ENCODE data around the gene CD58.
"Not testable (repeated sequence)": the region's sequence is repeated elsewhere in the genome, so short reads cannot be mapped to it uniquely, and the experiment has no call there.

Gene CD58

DNA sequence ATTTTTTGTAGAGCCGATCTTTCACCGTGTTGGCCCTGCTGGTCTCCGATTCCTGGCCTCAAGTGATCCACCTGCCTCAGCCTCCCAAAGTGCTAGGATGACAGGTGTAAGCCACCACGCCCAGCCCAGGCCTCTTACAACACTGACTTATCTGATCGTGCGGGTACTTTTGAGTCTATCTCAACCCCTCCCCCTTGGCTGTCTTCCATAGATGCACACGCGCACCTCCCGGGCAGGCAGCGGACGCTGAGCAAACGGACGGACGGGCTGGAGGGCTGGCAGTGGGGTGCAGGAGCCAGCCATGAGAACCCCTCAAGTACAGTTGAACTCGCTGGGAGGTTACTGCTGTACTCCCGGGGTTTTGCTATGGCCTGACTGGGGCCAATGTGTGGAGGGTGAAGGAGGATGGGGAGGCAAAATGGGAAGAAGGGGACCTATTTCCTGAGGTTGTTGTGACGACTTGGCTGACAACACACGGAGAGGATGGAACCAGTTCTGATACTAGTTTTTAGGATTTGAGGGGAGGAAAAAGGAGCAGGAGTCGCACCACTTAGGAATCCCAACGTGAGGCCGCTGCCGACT lies 959 bp downstream of the CD58 start:
- DNase-seq (ENCODE audit: low read depth) = no peak

DNA sequence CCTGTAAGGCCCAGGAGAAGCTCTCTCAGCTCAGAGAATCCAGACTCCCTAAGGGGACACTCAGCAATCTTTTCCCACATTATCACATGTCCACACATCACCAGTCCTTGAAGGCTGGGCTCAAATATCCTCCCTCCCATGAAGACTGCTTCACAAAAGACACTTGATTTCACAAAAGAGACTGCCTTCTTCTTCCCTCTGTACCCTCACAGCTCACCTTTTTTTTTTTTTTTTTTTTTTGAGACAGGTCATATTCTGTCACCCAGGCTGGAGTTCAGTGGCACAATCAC lies 1.5 kb downstream of the CD58 start:
- no peak for DNase-seq (ENCODE audit: low read depth)

DNA sequence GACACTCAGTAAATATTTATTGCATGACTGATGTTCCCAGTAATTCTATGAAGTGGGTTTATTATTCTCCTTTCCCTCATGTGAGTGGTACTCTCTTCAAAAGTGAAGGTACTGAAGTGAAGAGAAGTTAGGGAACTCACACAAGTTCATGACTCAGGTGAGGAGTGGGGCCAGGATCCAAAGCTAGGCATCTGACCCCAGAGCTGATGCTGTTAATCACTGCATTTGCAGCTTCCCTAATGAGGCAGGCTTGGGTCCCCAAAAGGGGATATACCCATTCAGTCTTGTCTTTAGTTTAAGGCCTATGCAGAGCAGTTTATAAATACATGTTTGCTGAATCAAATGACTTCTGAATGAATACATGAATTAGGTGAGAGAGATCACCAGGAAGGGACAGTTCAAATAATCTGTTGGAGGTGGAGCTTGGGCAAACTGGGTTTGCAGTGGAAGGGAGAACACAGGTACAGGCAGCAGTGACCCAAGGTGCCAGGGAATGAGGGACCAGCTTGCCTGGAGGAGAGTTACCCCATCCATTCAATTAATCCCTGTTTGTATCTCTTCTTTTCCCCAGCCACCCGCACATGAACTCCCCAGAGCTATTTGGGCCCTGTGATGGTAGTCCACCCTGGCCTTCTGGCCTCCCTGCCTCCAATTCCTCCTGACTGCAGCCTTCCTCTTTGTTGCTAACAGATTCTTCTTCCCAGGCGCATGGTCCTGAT lies 2.0 kb downstream of the CD58 start:
- DNase-seq (ENCODE audit: low read depth) = no peak

DNA sequence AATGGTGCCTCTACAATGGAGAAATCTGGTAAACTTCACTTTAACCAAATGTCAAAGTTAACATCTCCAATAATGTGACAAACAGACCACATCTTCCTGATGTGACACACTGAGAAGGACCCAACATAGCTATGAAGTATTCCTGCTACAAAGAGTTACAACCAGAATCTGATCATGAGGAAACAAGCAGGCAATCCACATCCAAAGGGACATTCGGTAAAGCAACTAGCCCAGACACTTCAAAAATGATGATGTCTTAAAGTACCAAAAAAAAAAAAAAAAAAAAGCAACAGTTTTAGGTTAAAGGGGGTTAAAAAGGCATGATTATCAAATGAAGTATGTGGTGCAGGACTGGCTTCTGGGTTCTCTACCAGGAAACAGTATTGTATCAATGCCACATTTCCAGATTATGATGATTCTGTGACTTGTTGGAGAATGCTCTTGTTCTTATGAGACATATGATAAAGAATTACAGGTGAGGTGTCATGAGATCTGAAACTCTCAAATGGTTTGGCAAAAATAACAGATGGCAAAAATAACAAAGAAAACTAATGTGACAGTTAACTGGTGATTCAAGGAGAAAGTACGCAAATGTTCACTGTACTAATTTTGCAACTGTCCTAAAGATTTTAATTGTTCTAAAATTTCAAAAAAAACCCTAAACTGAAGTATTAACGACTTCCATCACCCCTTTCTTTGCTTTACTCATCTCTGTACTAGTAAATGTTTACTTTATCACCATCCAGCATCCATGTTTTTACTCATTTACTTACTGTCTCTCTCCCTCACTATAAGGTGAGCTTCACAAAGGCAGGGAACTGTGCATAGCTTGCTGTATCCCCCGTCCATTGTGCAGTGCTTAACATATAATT lies 2.8 kb downstream of the CD58 start:
- no peak for DNase-seq (ENCODE audit: low read depth)

DNA sequence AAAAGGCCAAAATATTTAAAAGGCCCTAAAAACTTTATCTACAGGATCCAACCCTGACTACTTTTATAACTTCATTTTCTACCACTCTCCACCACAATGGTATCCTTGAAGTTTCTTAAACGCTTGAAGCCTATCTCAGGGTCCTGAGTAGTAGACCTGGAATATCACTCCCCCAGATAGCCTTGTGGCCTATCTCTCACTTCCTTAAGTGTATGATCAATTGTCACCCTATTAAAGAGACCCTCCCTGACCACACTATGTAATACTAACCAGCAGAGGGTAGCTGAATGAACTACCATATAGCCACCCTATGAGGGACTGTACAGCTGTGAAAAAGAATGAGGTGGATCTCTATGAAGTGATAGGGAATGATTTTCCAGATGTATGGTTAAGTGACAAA lies 5.6 kb downstream of the CD58 start:
- DNase-seq (ENCODE audit: low read depth) = no peak

DNA sequence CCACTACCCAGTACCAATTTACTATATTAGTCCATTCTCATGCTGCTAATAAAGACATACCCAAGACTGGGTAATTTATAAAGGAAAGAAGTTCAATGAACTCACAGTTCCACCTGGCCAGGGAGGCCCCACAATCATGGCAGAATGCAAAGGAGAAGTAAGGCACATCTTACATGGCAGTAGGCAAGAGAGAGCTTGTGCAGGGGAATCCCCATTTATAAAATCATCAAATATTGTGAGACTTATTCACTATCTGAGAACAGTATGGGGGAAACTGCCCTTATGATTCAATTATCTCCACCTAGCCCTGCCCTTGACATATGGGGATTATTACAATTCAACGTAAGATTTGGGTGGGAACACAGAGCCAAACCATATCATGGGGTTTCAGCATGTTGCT lies 6.4 kb downstream of the CD58 start:
- no peak for DNase-seq (ENCODE audit: low read depth)

DNA sequence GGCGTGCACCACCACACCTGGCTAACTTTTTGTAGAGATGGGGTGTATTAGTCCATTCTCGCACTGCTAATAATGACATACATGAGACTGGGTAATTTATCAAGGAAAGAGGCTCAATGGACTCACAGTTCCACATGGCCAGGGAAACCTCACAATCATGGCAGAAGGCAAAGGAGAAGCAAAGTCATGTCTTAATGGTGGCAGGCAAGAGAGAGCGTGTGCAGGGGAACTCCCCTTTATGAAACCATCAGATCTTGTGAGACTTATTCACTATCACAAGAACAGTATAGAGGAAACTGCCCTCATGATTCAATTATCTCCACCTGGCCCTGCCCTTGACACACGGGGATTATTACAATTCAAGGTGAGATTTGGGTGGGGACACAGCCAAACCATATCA lies 8.4 kb downstream of the CD58 start:
- not testable (repeated sequence) for DNase-seq (ENCODE audit: low read depth)

DNA sequence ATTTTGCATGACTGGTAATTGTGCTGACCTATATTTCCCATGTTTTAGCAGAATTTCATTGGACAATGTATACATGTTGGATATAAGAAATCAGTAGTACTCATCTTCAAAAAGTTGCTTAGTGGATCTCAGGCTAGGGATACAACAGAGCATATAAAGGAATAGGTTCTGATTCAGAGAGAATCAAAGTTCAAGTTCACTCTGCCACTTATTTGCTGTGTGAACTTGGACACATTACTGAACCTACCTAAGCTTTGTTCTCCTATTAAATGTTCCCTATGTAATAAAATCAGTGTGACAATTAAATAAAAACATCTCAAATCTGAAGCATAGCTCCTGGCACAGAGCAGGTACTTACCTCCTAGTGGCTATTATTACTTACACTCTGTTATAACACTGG lies 9.3 kb downstream of the CD58 start:
- no peak for DNase-seq (ENCODE audit: low read depth)

DNA sequence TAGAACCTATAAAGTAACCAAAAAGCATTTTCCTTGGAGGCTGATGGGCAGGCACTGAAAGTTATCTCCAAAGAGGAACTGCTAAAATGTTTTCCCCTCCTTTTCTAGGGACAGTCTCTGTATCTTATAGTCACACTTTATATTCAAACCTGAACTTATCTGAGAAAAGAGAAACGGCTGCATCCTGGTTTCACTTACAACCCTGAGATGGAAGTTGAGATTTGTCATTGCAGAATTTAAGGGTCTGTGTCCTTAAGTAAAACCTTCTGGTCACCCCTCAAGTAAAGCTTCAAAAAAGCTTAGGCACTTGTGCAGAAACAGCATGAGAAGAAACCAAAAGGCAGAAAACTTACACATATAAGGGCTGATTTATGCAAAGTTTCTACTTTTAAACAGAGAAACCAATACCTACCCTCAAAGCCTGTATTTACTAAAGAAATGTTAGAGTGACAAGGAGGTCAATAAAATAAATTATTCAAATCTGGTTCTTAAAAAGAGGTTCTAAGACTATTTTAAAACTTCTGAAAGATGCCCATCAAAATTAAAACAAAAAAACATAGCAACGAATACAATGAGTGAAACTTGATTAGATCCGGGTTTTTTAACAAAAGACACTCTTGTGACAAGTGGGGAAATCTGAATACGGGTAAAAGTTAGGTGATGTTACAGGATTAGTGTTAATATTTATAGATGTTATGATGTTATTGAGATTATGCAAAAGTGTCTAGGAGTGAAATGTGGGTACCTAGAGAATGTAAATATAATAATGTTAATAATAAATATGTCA lies 9.9 kb downstream of the CD58 start:
- no peak for DNase-seq (ENCODE audit: low read depth)

DNA sequence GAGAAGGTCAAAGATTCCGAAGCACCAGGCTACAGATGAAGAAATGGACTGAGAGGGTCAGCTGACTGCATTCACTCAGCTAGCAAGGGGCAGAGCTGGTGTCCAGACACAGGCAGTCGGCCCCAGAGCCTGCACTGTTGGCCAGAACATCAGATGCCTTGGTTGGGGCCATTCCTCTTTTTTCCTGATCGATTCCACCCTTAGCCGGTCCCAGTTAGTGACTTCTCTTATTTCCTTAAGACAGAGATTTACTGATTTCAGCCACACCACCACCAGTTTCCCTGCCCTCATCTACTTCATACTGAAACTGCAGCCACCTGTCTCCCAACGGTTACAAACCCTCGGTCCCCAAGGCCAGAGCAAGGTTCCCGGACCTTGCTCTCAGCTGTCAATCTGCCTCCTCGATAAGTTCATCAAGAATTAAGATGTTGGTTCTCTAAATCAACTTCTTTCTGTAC lies 11.5 kb downstream of the CD58 start:
- no peak for DNase-seq (ENCODE audit: low read depth)

DNA sequence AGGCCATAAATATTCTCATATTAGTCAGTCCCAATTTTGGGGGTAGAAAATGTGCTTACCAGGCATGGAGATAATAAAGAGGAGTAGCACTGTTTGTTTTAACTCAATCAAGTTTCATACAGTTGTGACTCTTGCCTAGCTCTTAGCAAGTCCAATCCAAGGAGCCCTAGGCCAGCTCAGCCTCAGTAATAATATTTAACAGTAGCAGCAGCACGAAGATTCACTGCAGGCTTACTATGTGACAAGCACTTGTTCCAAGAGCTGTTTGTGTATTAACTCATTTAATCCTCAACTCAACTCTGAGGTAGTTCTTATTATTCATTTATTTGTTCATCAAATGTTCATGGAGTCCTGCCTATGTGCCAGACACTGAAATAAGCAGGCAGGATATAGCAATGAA lies 12.3 kb downstream of the CD58 start:
- no peak for DNase-seq (ENCODE audit: low read depth)

DNA sequence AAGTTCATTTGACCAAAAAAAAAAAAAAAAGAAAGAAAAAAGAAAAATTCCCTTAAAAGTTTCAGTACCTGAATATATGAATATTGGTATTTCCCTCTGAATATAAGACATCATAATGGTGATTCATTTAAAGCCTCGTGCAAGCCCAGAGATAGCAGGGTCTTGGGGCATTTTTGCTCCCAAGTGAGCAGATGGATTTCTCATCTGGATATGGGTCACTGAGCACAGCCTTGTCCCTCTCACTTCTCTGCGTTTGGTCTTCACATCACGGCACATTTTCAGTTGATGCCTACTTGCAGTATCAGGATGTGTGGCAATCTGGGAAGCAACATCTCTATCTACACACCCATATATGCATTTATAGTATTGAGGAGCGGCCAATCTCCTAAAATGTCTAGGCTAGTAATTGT lies 12.7 kb downstream of the CD58 start:
- no peak for DNase-seq (ENCODE audit: low read depth)

DNA sequence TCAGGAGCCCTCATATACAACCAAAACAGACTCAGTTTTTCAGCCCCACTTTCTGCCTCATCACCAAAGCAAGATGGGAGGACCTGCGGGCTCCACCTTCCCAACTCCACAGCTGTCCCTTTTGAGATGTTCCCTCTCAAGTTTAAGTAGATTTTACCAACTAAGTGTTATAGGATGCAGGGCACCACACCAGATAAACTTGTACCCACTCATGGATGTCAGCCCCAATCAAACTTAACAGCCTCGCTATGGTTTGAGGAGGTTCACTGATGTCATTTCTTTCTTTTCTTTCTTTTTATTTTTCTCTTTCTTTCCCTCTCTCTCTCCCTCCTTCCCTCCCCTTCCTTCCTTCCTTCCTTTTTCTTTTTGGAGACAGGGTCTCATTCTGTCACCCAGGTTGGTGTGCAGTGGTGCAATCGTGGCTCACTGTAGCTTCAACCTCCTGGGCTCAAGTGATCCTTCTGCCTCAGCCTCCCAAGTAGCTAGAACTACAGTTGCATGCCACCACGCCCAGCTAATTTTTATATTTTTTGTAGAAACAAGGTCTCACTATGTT lies 13.4 kb downstream of the CD58 start:
- no peak for DNase-seq (ENCODE audit: low read depth)

DNA sequence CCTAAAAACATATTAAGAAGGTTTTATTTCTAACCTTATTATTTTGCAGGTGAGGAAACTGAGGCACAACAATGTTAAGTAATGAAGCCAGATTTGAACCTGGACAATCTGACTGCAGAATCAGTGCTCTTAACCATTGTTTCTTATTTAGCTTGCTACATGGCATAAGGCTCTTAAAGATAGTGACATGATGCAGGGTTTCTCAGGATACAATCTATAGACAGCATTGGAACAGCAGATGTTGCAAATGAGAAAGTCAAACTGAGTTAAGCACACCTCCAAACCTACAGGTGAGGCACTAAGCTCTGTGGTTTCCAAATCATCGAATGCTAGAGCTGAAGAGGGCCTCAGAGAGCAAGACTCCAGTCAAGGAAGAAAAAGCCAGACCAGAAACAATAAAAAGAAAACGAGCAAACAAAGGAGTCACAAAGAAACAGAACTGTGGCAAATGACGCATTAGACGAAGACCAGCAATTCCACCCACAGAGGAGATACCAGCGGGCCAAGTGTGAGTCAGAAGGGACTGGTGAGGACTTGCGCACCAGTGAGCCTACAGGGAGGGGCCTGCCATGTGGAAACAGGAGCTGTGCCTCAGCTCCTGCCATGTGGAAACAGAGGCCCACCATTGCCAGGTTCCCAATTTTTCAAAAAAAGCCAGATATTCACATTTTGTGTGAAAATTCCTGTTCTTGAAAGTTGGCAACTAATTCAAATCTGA lies 14.4 kb downstream of the CD58 start:
- DNase-seq (ENCODE audit: low read depth) = peak; percentile 30

DNA sequence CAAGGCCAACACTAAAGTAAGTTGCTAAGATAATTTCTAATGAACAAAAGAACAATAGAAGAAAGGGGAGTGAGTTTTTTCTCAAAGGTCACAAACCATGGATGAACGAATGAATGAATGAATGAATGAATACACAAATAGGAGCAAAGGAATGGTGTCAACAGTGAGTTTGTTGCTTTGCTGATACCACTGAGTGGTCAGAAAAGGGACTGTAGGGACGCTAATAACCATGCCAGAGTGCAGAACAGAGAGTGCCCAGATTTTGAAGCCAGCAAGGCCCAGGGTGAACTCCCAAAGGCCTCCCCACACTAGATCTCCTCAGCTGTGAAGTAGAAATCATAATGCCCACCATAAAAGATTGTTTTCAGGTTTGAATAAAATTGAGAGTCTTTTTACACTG lies 15.9 kb downstream of the CD58 start:
- DNase-seq (ENCODE audit: low read depth) = no peak

DNA sequence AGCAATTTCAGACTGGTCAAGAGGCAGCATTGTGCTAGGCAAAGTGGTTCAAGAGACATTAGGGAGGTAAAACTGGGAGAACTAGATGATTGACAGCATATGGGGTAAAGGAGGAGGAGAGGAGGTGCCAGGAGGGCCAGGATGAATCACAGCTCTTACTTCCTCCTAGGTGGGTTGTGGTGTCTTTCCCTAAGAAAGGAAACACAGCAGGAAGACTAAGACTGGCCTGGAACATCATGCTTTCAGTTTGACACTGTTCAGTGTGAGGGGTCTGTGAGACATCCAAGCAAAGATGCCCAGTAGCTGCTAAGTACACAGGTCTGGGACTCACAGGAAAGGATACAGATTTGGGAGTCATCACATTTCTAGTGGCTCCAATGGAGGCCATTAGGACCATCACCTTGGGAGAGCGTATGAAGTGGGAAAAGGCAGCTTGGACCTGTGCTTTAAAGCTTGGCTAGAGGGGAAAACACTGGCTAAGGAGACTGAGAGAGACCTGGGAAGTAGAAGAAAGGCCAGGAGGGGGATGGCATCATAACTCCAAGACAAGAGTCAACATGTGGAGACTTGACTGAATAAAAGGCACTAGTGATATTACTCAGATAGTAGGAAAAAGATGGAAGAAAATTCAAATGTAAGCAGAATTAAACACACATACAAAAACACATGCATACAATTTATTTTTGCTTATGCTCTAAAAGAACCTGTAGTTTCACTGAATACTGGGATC lies 17.3 kb downstream of the CD58 start:
- no peak for DNase-seq (ENCODE audit: low read depth)

DNA sequence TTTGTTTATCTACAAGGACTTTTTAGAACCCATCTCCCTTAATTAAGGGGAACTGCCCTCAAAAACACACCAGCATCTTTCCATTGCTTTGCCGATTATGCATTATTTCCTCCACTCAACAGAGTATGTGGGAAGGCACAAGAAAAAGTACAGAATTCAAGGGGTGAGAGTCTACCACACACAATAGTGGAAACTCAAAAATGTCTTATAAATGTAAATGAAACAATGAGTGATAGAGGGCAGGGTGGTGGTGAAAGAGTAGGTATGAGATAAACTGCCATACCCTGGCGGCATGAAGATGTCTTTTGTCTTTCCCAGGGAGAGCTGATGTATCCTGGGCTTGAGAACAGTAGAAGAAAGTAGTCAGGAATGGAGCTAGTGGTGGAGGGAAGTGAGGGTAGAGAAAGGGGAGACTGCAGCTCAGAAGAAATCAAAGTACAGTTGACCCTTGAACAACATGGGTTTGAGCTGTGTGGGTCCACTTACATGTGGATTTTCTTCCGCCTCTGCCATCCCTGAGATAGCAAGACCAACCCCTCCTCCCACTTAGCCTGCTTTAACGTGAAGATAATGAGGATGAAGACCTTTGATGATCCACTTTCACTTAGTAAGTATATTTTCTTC lies 24.4 kb downstream of the CD58 start:
- DNase-seq (ENCODE audit: low read depth) = no peak

DNA sequence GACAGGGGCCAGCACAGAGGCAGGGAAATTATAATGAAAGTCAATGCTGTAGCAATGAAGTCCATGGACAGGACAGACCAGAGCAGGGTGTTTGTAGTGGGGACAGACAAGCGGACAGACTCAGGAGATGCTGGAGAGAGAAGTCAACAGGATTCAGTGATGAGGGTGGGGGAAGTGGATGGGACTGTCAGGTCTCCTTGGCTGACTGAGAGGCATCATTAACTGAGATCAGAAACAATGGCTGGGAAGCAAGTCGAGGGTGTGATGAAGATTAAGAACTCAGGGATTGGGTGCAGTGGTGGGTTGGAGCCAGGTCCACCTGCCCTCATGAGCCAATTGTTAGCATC lies 25.5 kb downstream of the CD58 start:
- no peak for DNase-seq (ENCODE audit: low read depth)

DNA sequence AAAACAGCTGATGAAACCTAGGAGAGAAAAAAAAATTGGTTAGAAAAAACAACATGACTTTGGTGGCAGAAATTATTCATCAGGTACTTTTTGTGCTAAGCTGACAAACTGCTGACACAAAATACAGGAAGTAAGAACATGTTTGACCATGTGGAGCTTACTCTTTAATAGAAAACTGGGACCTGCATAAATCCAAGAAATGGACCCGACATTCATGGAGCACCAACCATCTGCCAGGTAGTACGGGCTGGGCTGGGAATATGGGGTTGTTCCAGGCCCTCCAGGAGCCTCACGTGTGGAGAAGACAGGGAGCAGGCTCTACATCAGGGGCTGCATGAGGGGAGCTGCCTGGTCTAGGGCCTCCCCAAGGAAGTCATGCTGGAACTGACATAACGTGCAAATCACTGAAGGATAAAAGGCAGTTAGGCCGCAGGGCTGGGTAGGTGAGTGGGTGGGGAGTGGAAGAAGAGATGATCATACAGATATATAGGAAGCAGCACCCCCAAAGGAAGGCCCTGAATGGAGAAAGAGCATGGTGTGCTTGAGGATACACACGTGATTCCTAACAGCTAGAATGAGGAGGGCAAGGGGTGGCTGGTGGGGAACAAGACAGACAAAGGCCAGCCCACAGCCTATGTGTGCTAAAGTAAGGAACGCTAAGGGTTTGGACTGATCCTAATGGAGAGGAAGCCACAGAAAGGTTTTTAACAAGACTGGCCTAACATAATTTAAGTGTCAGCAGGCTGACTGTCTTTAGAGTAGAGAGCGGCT lies 26.1 kb downstream of the CD58 start:
- DNase-seq (ENCODE audit: low read depth) = no peak

DNA sequence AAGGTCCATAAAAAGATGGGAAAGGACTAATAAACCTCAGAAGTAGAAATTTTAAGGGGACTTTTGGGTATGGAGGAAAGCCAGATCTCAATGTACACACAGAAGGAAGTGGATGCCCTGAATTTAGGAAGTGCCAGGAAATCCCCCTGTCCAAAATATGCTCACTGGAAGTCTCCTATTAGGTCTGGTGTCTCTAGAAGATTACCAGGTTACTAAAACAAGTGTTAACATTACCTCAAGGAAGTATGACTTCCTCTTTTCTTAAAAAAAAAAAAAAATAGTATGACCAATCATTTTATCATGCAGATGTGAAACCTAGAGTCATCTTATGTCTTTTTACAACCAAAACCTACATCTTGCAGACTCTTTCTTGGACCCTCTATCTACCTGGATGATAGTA lies 30.7 kb downstream of the CD58 start:
- DNase-seq (ENCODE audit: low read depth) = no peak
